SH-SY5Y (cell line): ENCODE measurements around the gene CLDN10.

ENCODE experiments used
- GATA2 ChIP-seq: IDR thresholded peaks from 2 replicates; pipeline ENCODE4 v1.6.1; 2011; ENCODE audit warnings: mild to moderate bottlenecking, low read depth, low read length
- GATA3 ChIP-seq: IDR thresholded peaks from 2 replicates; pipeline ENCODE4 v1.6.1; 2011; ENCODE audit warnings: low read depth, mild to moderate bottlenecking, low read length, moderate library complexity

CLDN10 gene, protein sequence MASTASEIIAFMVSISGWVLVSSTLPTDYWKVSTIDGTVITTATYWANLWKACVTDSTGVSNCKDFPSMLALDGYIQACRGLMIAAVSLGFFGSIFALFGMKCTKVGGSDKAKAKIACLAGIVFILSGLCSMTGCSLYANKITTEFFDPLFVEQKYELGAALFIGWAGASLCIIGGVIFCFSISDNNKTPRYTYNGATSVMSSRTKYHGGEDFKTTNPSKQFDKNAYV

DNA sequence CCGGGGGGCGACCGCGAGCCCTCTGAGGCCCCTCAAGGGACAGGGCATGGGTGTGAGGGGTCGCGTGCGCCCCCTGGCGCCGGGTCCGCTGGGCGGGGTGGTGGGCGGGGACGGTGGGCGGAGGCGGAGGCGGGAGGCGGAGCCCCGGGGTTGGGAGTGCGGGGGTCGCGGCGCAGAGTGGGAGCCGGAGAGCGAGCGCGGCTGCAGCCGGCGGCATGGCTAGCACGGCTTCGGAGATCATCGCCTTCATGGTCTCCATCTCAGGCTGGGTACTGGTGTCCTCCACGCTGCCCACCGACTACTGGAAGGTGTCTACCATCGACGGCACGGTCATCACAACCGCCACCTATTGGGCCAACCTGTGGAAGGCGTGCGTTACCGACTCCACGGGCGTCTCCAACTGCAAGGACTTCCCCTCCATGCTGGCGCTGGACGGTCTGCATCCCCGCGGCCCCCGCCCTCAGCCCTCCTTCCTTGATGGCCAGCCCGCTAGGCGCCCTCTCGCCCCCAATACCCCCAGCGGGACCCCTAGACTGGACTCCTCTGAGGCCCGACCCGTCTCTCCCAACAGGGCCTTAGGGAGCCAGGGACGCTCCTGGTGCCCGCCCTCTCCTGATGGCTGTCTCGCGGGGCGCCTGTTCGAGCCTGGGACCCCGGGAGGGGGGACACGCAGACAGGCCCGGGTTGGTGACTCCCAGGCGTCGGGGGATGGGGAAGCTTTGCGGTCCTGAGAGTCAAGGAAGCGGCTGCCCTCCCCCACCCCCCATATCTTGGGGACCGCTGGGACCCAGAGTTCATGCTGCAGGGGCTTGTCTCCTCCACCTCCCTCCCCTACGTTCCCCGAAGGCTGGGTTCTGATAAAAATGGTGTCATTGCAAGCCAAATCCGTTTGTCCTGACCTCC is at the start of gene CLDN10:
Gene CLDN10, plus strand, starts transcription at position 182 of the 903 bp plus-strand sequence. Its CDS starts 34 bp downstream, at position 216.
- TF ChIP-seq GATA3: no peak
- no peak for TF ChIP-seq GATA2

GRCh38 chr13:95503662-95504061 is 48.9 kb upstream of the CLDN10 start:
- TF ChIP-seq GATA2: no peak
- TF ChIP-seq GATA3: no peak

GRCh38 chr13:95505265-95505664 is 47.3 kb upstream of the CLDN10 start:
- TF ChIP-seq GATA2 (no peak), GATA3 (no peak)

DNA sequence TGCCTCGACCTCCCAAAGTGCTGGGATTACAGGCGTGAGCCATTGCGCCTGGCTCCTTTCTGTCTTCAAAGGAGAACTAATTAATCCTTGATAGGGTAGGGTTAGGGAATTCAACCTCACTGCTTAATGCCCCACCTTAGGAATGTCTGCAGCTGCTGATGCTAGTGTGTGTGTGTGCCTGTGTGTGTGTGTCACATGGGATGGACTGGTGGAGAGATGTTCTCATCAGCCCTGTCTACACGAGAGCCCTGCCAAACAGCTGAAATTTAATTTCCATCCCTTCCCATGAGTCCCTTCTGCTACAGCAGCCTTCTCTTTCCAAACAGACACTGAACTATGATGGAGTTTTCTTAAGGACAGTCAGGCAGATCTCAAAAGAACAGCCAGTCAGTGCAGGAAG is 46.5 kb upstream of the CLDN10 start:
- TF ChIP-seq GATA3 (no peak), GATA2 (no peak)

- no peak for TF ChIP-seq GATA2
- no peak for TF ChIP-seq GATA3
These were observed 44.5 kb upstream of the CLDN10 start for GRCh38 chr13:95507991-95508390.

- TF ChIP-seq GATA2: no peak
- TF ChIP-seq GATA3: no peak
These were observed 43.5 kb upstream of the CLDN10 start for GRCh38 chr13:95508996-95509395.

DNA sequence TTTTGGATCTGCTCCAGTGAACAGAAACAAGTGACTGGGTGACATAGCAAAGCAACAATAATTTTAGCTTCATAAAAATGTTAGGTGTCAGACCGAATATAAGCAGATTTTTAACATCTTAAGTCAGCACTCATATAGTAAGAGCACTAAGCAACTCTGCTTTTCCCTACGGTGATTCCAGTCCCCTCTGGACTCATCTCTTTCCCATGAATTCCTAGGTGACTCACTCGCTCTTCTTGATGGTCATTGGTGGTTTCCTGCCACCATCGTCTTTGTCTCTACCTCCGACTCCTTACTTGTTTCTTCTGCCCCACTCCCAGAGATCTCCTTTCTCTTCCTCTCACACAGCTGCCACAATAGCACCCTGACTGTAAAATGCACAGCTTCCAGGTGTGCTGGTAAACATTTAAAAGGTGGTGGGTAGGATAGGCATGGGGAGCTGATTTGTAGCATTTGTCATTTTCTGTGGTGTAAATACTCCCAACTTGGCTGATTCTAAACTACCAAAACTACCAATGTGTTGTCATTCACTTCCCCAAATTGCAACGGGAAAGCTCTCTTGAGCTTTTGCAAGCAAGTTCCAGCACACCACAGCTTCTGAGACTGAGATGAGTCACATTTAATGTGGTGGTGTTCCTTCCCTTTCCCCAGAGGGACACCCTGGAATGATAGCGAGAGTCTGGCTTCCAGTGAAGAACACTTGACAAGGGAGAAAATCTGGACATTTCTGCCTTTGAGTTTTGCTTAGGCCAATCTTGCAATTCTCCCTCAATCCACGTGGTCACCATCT is 42.8 kb upstream of the CLDN10 start:
- TF ChIP-seq GATA3 (no peak), GATA2 (no peak)

GRCh38 chr13:95510950-95511349 is 41.6 kb upstream of the CLDN10 start:
- no peak for TF ChIP-seq GATA2
- no peak for TF ChIP-seq GATA3

GRCh38 chr13:95512424-95512823 is 40.1 kb upstream of the CLDN10 start:
- no peak for TF ChIP-seq GATA3
- TF ChIP-seq GATA2: no peak

- no peak for TF ChIP-seq GATA2
- TF ChIP-seq GATA3: no peak
These were observed 39.6 kb upstream of the CLDN10 start for GRCh38 chr13:95512957-95513356.

DNA sequence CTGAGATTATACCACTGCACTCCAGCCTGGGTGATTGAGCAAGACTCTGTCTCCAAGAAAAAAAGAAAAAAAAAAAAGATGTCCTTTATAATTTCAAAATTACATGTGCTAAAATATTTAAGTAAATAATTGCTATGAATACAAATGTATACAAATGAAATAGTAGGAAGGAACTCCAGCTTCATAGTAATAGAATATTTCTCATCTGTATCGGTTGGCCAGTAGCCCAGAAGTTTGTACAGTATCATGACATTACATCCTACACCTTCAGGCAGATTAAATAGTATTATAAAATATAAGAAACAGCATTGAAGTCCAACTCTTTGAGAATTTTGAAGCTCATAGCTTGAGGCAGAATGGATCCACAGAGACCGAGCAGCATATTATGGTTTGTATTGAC is 36.5 kb upstream of the CLDN10 start:
- TF ChIP-seq GATA2 (no peak), GATA3 (no peak)

DNA sequence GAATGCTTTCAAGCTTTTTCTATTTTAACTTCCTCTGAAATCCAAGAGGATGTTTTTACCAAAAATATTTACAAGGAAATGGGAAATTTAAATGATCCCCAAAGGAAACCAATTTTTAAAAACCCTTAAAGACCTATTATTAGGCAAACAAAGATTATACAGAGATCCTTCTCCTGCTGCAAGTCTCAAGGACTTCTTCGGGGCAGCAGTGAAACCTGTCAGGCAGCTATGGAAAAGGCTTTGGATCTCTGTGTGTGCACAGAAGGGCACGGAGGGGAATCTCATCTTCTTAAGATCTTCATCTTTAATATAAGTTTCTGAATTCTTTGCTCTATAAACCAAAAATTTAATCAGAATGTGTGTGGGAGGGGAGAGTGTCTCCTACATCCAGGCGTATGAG is 36.0 kb upstream of the CLDN10 start:
- TF ChIP-seq GATA3 (no peak), GATA2 (no peak)

DNA sequence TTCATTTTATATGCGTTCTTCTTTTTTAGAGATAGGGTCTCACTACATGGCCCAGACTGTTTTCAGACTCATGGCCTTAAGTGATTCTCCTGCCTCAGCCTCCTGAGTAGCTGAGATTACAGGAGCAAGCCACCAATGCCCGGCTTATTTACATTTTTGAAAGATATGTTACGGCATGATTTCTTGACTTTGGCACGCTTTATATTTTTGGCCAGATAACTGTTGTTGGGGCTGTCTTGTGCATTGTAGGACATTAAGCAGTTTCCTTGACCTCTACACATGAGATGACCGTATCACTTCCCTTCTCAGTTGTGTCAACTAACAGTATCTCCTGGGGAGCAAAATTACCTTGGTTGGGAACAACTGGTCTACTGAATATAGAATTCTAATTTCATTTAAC is 28.9 kb upstream of the CLDN10 start:
- TF ChIP-seq GATA3 (no peak), GATA2 (no peak)

DNA sequence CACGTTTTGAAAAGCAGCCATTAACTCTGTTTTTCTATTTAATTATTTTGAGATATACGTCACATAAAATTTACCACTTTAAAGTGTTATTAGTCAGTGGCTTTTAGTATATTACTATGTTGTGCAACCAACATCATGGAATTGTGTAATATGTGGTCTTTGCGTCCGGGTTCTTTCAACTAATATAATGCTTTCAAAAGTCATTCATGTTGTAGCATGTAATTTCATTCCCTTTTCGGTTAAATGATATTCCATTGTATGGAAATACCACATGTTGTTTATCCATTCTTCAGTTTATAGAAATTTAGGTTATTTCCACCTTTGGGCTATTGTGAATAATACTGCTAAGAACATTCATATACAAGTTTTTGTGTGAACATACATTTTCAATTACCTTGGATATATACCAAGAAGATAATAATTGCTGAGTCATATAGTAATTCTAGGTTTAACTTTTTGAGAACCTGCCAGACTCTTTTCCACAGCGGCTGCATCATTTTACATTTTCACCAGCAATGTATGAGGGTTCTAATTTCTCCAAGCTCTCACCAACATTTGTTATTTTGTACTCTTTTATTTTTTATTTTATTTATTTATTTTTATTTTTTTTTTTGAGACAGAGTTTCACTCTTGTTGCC is 28.1 kb upstream of the CLDN10 start:
- TF ChIP-seq GATA3 (no peak), GATA2 (no peak)
